GM19043 (cell line): ENCODE data around the gene PSMC2.
"Not testable (repeated sequence)": the region's sequence is repeated elsewhere in the genome, so short reads cannot be mapped to it uniquely, and the experiment has no call there.

Source experiments
- ATAC-seq: cut with Tn5 transposase; IDR thresholded peaks from one replicate; pipeline ENCODE4 v1.9.1; 2021; ENCODE audit warnings: low read depth; ENCODE audit not compliant: unreplicated experiment

PSMC2 gene

GRCh38 chr7:103373866-103374643, 26.6 kb downstream of the PSMC2 start:
- ATAC-seq: no peak

GRCh38 chr7:103379270-103379975, 32.0 kb downstream of the PSMC2 start:
- ATAC-seq: no peak

- ATAC-seq: no peak
Observed at GRCh38 chr7:103380395-103381191, 33.1 kb downstream of the PSMC2 start.

- no peak for ATAC-seq
Observed at GRCh38 chr7:103381280-103382031, 34.0 kb downstream of the PSMC2 start.

GRCh38 chr7:103382032-103382402, 34.6 kb downstream of the PSMC2 start:
- no peak for ATAC-seq

- ATAC-seq: no peak
Observed at GRCh38 chr7:103387242-103387641, 39.8 kb downstream of the PSMC2 start.

- ATAC-seq: no peak
Observed at GRCh38 chr7:103388469-103389140, 41.2 kb downstream of the PSMC2 start.

- ATAC-seq: no peak
Observed at GRCh38 chr7:103389263-103389662, 41.8 kb downstream of the PSMC2 start.

GRCh38 chr7:103391150-103391549, 43.7 kb downstream of the PSMC2 start:
- ATAC-seq: no peak

- no peak for ATAC-seq
Observed at GRCh38 chr7:103391976-103392375, 44.5 kb downstream of the PSMC2 start.

- no peak for ATAC-seq
Observed at GRCh38 chr7:103394566-103394965, 47.1 kb downstream of the PSMC2 start.

- ATAC-seq: no peak
Observed at GRCh38 chr7:103395071-103395470, 47.6 kb downstream of the PSMC2 start.

- no peak for ATAC-seq
Observed at GRCh38 chr7:103396471-103396870, 49.0 kb downstream of the PSMC2 start.

- no peak for ATAC-seq
Observed at GRCh38 chr7:103398483-103399127, 51.2 kb downstream of the PSMC2 start.

GRCh38 chr7:103399687-103400086, 52.2 kb downstream of the PSMC2 start:
- ATAC-seq: not testable (repeated sequence)

GRCh38 chr7:103405789-103406613, 58.6 kb downstream of the PSMC2 start:
- not testable (repeated sequence) for ATAC-seq

GRCh38 chr7:103412151-103412550, 64.7 kb downstream of the PSMC2 start:
- ATAC-seq: no peak

GRCh38 chr7:103413407-103413806, 66.0 kb downstream of the PSMC2 start:
- no peak for ATAC-seq

- ATAC-seq: no peak
Observed at GRCh38 chr7:103418241-103418640, 70.8 kb downstream of the PSMC2 start.
